T-helper 2 cell treated with Interferon-gamma antibody and Interleukin-4, amounts not matched to agents 5 μg/mL and 100 μg/mL, for 36 hours (primary cell): Measurements from ENCODE around the gene CHMP4B.

Experiments used
- DNase-seq: peaks from one replicate; pipeline ENCODE4 v3.0.0; 2021; ENCODE audit warnings: low spot score
- H3K27ac Mint-ChIP-seq: one replicate; pipeline ENCODE4 v1.8.0; 2021; ENCODE audit warnings: mild to moderate bottlenecking, mixed read lengths
- H3K27me3 Mint-ChIP-seq: one replicate; pipeline ENCODE4 v1.8.0; 2021; ENCODE audit warnings: low read depth, mixed read lengths
- H3K36me3 Mint-ChIP-seq: one replicate; pipeline ENCODE4 v1.8.0; 2021; ENCODE audit warnings: low read depth, mixed read lengths
- H3K4me1 Mint-ChIP-seq: one replicate; pipeline ENCODE4 v1.8.0; 2021; ENCODE audit warnings: low read depth, mixed read lengths
- H3K4me3 Mint-ChIP-seq: one replicate; pipeline ENCODE4 v1.8.0; 2022; ENCODE audit warnings: mild to moderate bottlenecking, moderate library complexity, mixed read lengths
- H3K9me3 Mint-ChIP-seq: one replicate; pipeline ENCODE4 v1.8.0; 2021; ENCODE audit warnings: mixed read lengths

The CHMP4B gene

GRCh38 chr20:33861458-33861857, 50.3 kb downstream of the CHMP4B start:
- Mint-ChIP-seq H3K9me3 (no peaks in the 10 kb centered on the region), H3K27me3 (no peaks in the 10 kb centered on the region), H3K4me3 (no peak overlapping the region), H3K36me3 (peaks cover 22% of the 10 kb centered on the region), H3K27ac (no peak overlapping the region), H3K4me1 (peaks cover 36% of the 10 kb centered on the region)
- DNase-seq: no peak

DNA sequence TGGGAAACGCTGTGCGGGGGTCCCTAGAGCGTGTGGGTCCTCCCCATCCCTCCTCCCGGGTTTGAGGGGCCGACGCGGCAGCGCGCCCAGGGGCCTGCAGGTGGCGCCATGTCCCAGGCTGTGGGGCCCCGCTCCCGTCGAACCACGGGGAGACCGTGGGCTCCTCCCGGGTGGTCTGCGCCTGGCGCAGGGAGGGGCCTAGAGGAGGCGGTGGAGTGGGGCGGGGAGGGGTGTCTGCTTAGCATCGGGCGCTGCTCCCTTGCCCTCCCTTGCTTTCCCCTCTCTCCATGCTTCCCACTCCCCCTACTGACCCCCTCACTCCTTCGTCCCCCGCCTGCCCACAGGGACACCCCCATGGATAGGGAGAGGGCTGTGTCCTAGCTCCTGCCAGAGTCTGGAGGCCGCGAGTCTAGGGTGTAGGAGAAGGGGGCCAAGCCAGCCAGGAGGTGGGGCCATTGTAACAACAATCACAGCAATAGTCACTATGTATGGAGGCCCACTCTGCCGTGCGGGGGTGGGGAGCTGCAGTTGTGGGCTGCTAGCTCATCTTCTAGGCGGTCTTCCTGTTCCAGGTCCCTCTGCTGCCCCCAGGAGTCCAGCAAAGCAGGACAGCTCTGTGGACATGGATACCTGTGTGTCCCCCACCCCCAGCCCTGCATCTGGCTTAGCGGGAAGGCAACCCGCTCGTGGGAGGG, 51.7 kb downstream of the CHMP4B start:
- Mint-ChIP-seq H3K4me3 (no peak overlapping the region), H3K4me1 (peaks cover 31% of the 10 kb centered on the region), H3K27me3 (no peaks in the 10 kb centered on the region), H3K9me3 (no peaks in the 10 kb centered on the region), H3K27ac (no peak overlapping the region), H3K36me3 (peaks cover 11% of the 10 kb centered on the region)
- peak; percentile 28 for DNase-seq

- peaks cover 23% of the 10 kb centered on the region for H3K4me1 Mint-ChIP-seq
- DNase-seq: no peak
- H3K9me3 Mint-ChIP-seq: no peaks in the 10 kb centered on the region
- peaks cover 4% of the 10 kb centered on the region for H3K27me3 Mint-ChIP-seq
- H3K27ac Mint-ChIP-seq: peak overlapping the region; percentile 24
- H3K4me3 Mint-ChIP-seq: no peak overlapping the region
- peaks cover 7% of the 10 kb centered on the region for H3K36me3 Mint-ChIP-seq
Observed at GRCh38 chr20:33863440-33864323, 52.5 kb downstream of the CHMP4B start.

DNA sequence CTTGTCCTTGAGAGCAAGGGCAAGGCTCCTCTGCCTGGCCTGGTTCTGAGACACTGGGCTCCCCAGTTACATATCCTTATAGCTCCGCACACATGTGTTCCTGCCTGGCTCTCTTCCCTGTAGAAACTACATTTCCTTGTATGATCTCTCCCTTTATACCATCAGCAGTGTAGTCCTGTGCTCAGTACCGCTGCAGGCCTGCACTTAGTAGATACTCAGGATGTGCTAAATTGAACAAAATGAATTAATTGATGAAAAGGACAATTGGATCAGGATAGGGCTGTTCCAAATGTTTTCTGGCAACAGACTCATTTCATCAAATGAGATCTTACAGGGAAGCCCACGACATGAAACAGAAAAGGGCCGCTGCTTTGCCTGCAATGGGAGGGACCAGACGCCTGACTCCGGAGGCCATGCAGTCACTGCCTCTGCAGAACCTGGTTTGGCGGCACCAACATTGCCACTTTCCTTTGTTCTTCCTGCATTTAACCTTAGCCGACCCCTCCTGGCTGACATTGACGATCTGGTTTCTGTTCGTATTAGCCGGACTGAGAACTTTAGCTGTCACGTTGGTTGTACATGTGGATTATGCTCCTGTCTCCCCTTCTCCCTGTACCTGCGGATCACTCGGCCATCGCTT, 53.3 kb downstream of the CHMP4B start:
- Mint-ChIP-seq H3K27me3 (peaks cover 4% of the 10 kb centered on the region), H3K4me1 (peaks cover 16% of the 10 kb centered on the region), H3K27ac (peak overlapping the region; percentile 24), H3K9me3 (no peaks in the 10 kb centered on the region), H3K36me3 (peaks cover 2% of the 10 kb centered on the region), H3K4me3 (no peak overlapping the region)
- DNase-seq: no peak

DNA sequence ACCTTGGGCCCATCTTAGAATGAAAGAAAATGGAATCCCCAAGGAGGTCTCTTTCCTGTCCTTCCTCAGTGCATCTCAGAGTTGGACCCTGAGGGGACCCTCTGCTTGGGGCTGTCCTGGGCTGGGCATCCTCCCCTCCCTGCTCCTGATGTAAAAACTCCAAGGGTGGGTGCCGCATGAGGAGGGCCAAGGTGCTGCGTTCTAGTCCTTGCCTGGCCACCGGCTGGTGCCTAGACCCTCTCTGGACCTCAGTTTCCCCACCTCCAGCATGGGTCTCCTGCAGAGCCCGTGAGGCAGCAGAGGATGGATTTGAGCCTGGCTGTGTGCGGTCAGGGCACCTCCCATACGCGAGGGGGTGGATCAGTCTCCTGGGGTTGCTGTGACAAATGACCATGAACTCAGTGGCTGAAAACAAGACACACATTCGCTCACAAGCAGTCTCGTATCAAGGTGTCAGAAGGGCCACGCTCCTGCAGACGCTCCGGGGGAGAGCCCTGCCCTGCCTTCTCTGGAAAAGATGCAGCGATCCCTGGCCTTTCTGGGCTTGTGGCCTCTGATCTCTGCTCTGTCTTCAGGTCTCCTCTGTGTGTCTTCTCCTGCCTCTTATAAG, 54.7 kb downstream of the CHMP4B start:
- Mint-ChIP-seq H3K36me3 (no peaks in the 10 kb centered on the region), H3K27me3 (peaks cover 4% of the 10 kb centered on the region), H3K4me3 (no peak overlapping the region), H3K9me3 (no peaks in the 10 kb centered on the region), H3K4me1 (peaks cover 10% of the 10 kb centered on the region), H3K27ac (no peak overlapping the region)
- no peak for DNase-seq

GRCh38 chr20:33866398-33867100, 55.4 kb downstream of the CHMP4B start:
- Mint-ChIP-seq H3K4me3 (no peak overlapping the region), H3K27me3 (peaks cover 4% of the 10 kb centered on the region), H3K27ac (no peak overlapping the region), H3K4me1 (peaks cover 7% of the 10 kb centered on the region), H3K9me3 (no peaks in the 10 kb centered on the region), H3K36me3 (no peaks in the 10 kb centered on the region)
- no peak for DNase-seq

- H3K4me1 Mint-ChIP-seq: peaks cover 4% of the 10 kb centered on the region
- H3K27ac Mint-ChIP-seq: no peak overlapping the region
- H3K4me3 Mint-ChIP-seq: no peak overlapping the region
- H3K27me3 Mint-ChIP-seq: peaks cover 4% of the 10 kb centered on the region
- no peaks in the 10 kb centered on the region for H3K9me3 Mint-ChIP-seq
- DNase-seq: no peak
- H3K36me3 Mint-ChIP-seq: no peaks in the 10 kb centered on the region
Observed at GRCh38 chr20:33868042-33868441, 56.9 kb downstream of the CHMP4B start.

GRCh38 chr20:33868595-33868994, 57.4 kb downstream of the CHMP4B start:
- peaks cover 3% of the 10 kb centered on the region for H3K4me1 Mint-ChIP-seq
- H3K27me3 Mint-ChIP-seq: peaks cover 4% of the 10 kb centered on the region
- DNase-seq: no peak
- H3K36me3 Mint-ChIP-seq: no peaks in the 10 kb centered on the region
- no peak overlapping the region for H3K27ac Mint-ChIP-seq
- H3K4me3 Mint-ChIP-seq: no peak overlapping the region
- no peaks in the 10 kb centered on the region for H3K9me3 Mint-ChIP-seq

DNA sequence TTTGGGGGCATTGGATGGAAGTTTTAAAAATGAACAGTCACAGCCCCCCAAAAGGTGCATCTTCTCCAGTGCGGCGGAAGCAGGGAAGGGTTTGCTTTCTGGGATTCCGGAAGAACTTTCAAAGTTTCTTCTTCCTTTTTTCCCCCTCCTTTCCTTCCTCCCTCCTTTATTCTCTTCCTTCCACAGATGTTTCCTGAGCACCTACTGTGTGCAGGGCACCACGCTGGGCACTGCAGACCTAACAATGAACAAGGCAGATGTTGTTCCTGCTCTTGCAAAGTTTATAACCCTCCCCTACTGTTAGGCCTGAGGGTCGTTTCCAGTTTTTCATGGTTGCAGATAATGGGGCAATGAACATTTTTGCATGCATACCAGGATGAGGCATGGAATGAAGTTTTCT, 58.1 kb downstream of the CHMP4B start:
- Mint-ChIP-seq H3K27ac (no peak overlapping the region), H3K27me3 (peaks cover 4% of the 10 kb centered on the region), H3K9me3 (no peaks in the 10 kb centered on the region), H3K36me3 (no peaks in the 10 kb centered on the region), H3K4me3 (no peak overlapping the region), H3K4me1 (peaks cover 3% of the 10 kb centered on the region)
- DNase-seq: no peak

DNA sequence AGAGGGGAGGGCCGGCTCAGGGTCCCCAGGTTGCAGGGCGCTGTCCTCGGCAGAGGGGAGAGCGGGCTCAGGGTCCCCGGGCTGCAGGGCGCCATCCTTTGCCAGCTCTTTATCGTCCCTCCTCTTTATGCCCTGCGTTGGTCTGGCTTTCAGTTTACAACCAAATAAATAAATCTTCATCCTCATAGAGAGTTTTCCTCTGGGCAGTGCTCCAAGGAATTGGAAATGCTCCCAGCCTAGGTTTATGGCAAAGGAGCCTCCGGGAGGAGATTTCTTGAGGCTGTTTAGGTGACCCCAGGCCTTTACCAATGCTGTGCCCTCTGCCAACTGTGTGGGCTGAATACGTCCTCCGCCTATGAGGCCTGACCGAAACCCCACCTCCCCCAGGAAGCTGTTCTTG, 60.2 kb downstream of the CHMP4B start:
- Mint-ChIP-seq H3K4me3 (no peak overlapping the region), H3K27ac (no peak overlapping the region), H3K9me3 (no peaks in the 10 kb centered on the region), H3K36me3 (no peaks in the 10 kb centered on the region), H3K4me1 (peaks cover 3% of the 10 kb centered on the region), H3K27me3 (peaks cover 4% of the 10 kb centered on the region)
- DNase-seq: no peak

DNA sequence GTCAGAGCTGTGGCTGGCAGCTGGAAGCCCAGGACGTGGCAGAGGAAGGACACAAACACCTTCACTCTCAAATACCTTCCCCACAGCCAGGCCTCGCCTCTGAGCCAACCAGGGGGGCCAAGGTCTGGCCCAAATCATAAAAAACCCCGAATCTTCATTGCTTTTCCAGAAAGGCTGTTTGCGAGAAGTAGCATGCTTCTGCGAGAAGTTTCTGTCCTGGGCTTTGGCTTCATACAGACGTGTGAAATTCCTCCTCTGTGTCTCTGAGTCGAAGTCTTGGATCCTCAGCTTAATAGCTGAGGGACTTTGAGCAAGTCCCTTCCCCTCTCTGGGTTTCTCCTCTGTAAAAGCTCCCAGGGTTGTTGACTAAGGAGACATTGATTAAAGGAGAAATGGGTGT, 63.0 kb downstream of the CHMP4B start:
- no peak overlapping the region for H3K4me3 Mint-ChIP-seq
- no peaks in the 10 kb centered on the region for H3K36me3 Mint-ChIP-seq
- no peak overlapping the region for H3K27ac Mint-ChIP-seq
- peaks cover 11% of the 10 kb centered on the region for H3K9me3 Mint-ChIP-seq
- DNase-seq: no peak
- H3K27me3 Mint-ChIP-seq: no peaks in the 10 kb centered on the region
- no peaks in the 10 kb centered on the region for H3K4me1 Mint-ChIP-seq

DNA sequence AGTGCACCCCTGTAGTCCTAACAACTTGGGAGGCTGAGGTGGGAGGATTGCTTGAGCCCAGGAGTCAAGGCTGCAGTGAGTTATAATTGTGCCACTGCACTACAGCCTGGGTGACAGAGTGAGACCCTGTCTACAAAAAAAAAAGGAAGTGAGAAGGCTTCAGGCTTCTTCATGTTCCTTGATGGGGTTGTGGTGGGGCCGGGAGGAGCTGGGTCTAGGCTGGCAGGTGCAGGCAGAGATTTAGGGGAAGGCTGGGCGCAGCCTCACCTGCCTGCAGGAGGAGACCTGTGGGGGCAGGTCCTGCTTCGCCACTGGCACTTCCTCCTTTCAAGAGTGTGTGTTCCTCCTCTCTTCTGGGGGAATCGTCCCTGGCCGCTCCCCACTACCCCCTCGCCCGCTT, 63.9 kb downstream of the CHMP4B start:
- no peak for DNase-seq
- Mint-ChIP-seq H3K9me3 (peaks cover 16% of the 10 kb centered on the region), H3K4me1 (no peaks in the 10 kb centered on the region), H3K4me3 (no peak overlapping the region), H3K27ac (no peak overlapping the region), H3K27me3 (no peaks in the 10 kb centered on the region), H3K36me3 (no peaks in the 10 kb centered on the region)

- Mint-ChIP-seq H3K4me1 (no peaks in the 10 kb centered on the region), H3K27me3 (no peaks in the 10 kb centered on the region), H3K36me3 (no peaks in the 10 kb centered on the region), H3K4me3 (no peak overlapping the region), H3K27ac (no peak overlapping the region), H3K9me3 (peaks cover 20% of the 10 kb centered on the region)
- no peak for DNase-seq
Observed at GRCh38 chr20:33875534-33876026, 64.4 kb downstream of the CHMP4B start.
